Bone marrow (tissue), 2 donors: ENCODE data around the gene KIF23.

Experiments
- DNase-seq, 2 donors: peaks; one replicate each; lab custom pipeline; 2025; lab: John Stamatoyannopoulos, UW

KIF23 gene

DNA sequence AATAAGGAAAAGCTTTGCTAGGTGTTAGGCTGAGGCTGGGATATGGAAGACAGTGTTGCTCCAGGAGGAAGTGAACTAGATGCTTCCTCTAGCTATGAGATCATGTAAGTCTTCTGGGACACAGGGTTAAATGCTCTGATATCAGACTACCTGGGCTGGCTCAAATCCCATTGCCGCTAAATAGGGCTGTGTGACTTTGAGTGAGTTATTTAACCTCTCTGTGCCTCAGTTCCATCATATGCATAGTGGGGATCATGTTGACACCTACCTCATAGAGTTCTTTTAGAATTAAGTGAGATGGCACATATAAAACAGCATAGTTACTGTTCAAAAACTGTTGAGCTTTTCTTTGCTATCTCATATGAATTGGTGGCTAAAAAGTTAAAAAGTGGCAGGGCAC is 51.1 kb downstream of the KIF23 start:
- no peak for DNase-seq

DNA sequence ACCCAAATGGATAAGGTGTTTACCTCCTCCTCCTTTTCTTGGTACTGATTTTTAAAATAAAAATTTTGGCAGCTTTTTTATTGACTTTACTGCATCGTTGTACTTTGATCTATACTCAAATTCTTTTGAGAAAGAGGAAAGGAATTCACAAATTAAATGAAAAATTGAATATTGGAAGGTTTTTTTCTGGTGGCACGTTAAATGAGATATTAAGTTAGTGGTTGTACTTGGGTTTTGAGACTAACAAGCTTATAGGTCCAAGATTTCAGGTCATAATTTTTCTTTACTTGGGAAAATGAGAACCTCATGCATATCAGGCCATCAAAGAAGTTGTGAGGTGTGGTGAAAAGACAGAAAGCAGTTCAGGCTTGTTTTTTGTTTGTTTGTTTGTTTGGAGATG is 52.6 kb downstream of the KIF23 start:
- no peak for DNase-seq

DNA sequence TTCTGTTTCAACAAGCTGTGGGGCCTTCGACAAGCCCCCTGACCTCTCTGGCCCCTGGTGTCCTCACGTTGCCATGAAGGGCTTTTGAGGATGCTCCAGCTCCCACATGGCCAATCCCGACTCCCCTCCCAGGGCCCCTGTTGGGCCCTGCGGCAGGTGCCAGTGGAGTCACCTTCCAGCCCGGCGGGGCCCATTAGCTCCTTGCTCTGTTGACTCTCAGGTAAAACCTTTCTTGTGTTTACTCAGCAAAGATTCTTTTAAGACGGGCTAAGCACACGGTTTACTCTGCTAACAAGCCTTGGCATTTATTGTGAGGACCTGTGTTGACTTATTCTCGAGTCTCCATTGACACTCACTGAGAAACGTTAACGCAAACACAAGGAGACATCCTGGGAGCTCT is 53.5 kb downstream of the KIF23 start:
- no peak for DNase-seq

DNA sequence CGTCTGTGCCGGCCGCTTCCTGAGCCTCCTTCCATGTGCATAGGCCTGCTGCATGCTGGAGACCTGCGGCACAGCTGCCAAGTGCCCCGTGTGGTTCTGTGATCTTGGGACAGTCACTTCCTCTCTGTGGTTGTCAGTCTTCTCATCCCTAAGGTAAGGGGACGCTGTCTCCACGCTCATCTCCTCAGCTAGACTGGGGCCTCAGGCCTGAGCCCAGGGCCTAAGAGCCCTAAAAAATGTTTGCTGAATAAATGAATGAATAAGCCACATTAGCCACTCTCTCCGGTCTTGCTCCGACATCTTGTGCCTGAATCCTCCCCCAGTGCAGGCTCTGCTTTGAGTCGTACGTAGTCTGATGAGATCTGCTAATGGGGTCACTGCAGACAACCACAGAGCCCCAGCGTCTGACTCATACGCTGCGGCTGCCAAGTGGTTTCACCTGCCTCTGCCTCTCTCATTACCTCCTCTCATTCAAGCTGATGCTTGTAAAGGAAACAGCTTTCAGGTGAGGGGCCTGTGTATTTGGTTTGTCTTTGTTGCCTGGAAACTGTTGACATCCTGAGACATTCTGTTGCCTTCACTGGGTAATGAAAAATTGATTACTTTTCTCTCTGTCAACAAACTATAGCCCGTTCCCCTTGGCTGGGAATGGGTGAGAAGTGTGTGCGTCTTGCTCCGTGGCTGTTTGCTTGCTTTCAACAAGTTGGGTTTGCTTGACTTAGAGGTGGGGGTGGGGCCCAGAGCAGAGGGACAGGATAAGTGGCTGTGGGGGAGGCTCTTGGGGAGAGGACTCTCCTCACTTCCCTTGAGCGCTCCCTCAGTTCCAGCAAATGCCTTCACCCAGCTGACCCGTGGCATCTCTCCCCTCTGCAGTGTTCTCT is 54.3 kb downstream of the KIF23 start:
- no peak for DNase-seq

DNA sequence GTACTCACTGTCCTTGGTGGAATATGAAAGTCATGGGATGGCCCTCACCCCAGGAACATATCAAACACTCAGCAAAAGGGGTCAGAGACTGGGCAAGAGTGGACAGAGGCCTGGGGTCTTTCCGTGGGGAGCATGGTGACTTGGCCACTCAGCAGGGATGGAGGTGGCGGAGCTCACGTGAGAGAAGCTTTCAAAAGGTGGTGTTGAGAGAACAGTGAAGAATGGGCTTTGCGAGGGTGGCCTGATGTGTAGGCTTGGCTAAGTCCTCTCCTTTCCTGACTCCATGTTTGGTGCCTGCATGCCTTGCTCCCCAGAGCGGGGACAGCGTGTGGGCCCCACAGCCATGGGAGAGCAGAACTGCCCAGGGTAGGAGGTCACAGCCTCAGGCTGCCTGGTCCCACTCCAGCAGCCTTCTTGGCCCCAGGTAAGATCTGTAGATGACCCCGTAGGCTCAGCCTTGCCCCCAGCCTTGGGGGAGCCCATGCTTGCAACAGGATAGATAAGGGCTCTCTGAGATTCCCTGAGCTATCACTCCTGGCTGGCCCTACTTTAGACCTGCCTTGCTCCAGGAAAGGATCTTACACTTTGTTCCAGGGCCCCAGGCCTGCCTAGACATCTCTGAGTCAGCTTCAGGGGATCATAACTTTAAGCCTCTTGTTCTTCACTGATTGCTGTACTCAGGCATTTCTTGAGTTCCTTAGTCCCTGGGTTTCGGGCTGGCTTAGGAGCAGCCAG is 55.5 kb downstream of the KIF23 start:
- no peak for DNase-seq

DNA sequence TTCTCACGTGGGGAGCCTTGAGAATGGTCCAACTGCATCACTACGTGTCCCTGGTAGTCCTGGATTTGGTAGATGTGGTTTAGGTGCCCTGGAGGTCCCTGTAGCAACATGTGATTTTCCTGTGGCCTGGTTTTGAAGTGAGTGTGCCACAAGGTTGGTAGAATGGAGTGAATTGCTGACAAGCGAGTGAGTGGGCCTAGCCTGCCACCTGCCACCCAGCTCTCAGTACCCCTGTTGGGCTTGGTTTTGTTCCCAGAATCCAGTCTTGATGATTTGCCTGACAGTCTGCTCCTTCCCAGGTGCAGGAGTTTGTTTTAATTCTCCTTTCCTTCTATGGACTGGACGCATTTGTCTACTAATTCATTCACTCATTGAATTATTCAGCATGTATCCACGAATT is 57.9 kb downstream of the KIF23 start:
- DNase-seq = no peak

DNA sequence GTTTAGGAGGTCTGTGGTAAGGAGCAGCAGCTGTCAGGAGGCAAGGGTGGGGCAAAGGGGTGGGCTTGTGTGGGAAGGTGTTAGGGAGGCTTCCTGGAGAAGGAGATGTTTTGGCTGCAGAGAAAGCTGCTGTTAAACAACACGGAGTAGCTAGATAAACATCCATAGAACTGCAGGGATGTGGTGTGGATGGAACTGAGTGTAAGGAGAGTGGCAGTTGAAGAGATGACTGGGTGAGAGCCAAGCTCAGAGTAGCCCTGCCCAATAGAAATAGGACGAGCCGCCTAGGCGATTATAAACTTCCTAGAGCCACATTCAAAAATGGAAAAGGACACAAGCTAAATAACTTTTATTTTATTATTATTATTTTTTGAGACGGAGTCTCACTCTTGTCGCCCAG is 58.4 kb downstream of the KIF23 start:
- no peak for DNase-seq

DNA sequence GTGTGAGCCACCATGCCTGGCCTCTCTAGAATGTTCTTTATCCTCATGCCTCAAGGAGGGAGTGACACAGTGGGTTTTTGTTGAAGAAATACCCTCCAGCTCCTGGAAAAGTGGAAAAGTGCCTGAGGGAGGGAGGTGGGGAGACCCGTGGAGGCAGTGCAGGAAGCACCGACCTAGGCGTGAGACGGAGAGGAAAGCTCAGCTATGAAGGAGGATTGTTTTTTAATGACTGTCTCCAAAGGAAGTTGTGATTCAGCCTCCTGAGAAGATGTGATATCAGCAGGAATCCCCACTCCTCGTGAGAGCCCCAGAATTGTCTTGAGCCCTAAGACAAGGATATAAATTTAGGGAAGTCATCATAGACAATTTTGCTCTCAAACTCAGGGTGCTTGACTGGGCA is 60.1 kb downstream of the KIF23 start:
- DNase-seq = no peak

DNA sequence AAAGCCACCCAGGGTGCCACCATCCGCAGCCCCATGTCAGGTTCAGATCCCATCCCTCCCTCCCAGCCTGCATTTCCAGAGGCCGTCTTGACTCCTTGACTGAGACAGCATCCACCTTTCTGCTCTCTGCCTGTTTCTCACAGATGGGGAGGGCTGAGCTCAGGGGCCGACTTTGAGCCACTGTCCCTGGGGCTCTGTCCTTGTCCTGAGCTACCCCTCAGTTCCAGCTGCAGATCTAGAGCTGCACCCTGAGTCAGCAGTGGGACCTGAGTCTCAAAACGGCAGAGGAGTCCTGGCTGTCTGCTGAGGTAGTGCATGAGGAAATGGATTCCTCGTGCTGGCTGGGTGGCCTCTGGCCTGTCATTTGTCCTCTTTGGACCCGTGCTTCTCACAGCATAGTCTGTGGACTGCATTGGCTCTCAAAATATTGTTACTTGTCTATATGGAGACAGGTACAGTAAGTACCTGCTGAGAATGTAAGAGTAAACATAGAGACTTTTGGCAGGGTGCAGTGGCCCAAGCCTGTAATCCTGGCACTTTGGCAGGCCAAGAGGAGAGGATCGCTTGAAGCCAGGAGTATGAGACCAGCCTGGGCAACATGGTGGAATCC is 60.8 kb downstream of the KIF23 start:
- DNase-seq = no peak

DNA sequence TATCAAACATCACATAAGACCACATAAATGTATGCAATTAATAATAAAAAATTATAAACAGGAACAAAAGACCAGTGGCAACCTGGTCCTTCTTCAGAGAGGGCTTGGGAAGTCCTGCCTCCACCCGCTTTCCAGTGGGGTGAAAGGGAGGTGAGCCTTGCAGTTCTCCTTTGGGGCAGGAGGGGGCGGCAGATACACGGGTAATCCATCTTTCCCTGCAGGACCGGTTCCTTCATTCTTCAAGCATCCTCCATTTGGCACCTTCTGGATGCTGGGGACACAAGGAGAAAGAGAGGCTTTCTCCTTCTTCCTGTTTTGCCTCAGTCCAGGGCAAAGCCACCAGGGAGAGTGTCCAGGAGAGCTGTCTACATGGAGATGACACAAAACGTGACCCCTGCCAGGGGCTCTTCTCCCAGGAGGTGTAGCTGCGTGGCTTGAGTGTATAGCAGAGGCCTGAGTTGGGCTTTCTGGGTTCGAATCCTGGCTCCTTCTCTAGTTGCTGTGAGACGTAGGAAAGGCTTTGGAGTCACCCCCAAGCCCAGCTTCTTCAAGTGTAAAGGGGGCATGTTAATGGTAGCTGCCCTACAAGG is 61.7 kb downstream of the KIF23 start:
- DNase-seq = peak; percentile 31 to 50

DNA sequence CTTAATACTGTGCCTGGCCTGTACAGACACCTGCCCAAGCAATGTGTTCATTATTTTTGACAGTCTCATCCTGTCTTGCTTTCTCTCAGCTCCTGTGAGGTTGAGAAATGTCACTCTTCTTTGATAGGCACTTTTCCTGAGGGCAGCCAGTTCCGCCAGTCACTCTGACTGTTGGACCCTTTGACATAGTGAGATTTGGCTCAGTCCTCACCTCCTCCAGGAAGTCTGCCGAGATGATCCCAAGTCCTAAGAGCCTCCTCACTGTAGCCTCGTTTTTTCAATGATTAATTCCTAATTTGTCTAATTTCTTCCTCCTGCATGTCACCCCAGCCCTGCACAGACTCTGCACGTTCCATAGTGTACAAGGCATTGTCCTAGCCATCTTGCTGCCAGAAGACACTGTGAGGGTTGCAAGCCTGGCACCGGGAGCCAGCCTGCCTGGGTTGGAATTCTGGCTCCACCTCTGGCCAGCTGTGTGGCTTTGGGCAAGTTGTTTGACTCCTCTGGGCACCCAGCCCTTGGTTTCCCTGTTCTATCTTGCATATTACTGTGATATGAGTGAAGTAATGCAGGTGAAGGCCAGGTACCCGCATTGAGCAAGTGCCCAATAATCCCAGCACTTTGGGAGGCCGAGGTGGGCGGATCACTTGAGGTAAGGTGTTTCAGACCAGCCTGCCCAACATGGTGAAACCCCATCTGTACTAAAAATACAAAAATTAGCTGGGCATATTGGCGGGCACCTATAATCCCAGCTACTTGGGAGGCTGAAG is 62.7 kb downstream of the KIF23 start:
- DNase-seq = no peak

DNA sequence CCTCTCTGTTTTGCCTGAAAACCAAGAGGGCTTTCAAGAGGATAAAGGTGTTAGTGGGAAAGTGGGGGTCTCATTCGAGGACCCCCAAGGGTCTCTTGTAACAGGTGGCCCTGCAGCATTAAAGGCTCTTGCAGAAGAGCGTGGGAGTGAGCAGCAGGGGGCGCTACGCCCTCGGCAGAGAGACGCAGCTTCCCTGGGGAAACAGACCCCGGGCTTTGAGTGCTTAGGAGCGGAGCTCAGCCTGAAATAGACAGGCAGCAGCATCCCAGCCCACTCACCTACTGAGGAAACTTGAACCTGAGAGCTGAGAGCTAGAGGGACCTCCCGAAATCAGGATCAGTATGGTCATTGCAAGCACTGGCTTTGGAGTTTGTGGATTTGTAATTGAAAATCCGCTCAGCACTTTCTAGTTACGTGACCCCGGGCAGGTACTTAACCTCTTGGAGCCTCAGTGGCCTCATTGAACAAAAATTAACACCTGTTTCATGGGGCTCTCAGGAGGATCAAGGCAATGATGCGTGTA is 64.2 kb downstream of the KIF23 start:
- peak; percentile 12 to 21 for DNase-seq

DNA sequence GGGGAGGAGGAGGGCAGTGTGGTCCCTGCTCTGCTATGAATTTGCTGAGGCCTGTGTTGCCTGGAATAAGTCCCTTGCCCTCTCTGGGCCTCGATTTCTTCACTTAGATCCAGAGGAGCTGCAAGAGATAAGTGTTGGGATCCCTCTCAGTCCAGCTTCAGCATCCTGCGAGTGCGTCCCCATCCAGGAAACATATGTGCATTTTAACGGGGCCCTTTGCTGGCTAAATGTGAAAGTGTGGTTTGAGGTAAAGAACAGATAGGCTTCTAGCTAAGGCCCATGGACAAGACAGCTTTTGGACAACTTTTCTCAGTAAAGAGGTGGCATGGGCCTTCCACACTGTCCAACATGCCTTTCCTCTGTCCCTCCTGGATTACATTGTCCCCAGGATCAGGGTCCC is 64.9 kb downstream of the KIF23 start:
- DNase-seq = no peak

DNA sequence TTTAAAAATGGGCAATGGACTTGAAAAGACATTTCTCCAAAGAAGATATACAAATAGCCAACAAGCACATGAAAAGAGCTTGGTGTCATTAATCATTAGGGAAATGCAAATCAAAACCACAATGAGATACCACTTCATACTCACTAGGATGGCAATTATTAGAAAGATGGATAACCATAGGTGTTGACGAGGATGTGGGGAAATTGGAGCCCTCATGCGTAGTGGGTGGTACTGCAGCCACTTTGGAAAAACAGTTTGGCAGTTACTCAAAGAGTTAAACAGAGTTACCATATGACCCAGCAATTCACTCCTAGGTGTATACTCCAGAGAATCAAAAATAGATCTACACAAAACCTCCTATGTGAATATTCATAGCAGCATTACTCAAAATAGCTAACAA is 65.8 kb downstream of the KIF23 start:
- no peak for DNase-seq

DNA sequence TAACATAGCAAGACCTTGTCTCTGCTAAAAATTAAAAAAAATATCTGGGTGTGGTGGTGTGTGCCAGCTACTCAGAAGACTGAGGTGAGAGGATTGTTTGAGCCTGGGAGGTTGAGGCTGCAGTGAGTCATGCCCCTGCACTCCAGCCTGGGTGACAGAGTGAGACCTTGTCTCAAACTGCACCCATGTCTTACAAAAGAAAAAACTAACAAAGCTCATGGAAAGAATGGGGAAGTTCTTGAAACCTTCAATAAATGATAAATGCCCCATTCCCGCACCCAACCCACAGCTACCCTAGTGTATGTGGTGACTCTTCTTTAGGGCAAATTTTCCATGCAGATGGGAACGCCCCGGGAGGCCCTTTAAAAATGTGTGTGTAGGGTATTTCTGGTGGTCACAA is 66.8 kb downstream of the KIF23 start:
- DNase-seq = no peak

DNA sequence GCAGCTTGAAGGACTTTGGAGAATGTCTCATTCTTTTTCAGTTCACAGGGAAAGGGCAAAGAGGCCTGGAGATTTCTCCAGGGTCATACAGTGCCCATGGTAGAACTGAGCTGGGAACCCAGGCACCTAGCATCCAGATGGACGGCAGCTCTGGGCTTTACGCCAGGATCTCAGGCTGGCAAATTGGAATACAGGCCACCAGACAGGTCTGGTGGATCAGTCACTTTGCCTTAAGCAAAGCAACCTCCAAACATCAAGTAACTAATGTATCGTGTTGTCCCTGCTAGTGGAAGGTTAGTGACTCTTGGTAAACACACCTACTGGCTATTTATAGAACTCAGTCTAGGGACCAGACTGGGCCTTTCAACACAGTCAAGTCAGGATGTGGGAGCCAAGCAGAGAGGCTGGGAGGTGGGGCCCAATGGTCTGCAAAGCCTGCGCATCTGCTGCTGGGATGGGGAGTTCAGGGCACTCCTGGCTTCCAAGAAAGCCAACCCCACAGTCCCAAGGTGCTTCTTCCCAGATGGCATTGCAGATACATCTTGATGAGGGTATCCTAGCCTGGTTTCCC is 68.6 kb downstream of the KIF23 start:
- no peak for DNase-seq

DNA sequence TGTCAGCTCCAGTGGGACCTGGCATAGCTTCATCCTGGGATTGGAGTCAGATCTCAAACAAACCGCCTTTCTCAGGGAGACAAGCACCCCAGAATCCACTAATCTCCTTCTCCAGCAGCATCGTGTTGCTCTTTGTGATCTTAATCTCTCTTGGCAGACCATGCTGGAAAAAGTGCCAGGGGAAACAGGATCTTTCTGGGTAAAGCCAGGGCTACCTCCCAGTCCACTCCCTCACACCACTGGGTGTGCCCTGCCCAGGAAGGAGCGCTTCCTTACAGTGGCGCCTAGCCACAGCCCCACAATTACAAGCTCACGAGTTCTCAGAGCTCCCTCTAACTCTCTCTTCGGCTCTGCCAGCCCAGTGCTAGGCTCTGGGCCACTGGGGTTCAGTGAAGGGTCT is 70.7 kb downstream of the KIF23 start:
- DNase-seq = no peak

DNA sequence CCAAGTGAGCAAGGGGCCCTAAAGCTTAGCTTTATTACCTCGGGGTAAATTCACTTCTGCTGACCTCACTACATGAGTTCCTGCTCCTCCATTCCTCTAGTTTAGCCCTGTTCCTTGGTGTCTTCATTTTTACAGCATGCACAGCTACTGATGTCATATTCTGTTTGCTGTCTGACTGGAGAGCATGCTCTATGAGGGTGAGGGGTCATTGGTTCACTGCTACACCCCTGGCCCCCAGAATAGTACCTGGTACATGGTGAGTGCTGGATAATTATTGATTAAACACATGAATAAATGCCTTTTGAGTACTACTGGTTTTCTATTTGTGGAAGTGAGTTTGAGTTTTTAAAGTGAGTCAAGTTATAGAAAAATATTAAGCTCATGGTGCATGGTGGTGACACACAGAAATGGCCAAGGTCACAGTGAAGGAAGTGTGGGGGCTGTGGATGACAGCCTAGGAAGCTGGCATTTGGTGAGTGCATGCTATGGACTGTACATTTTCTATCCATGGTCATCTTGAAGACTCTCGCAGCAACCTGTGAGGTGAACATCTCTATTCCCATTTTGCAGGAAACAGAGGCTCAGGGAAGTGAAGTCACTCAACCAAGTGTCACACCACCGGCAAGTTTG is 72.4 kb downstream of the KIF23 start:
- no peak for DNase-seq

DNA sequence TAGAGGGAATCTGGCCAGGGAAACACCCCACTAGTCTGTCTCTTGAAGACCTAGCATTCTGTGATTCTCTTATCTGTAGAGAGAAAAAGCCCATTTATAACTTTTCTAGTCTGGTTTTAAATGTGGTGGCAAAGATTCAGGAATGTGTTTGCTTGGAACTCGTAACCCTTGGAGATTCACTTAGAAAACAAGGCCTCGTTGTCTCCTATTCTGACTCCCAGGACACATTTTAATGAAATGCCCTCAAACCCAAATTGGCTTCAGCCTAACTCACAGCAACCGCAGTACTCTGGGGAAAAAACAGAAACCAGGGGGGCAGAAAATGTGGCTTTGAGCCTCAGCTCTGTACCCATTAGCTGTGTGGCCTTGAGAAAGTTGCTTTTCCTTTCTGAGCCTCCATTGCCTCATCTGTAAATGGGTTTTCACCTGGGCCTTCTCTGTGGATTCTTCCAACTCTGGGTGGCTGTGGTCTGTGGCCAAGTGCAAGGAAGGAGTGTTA is 75.0 kb downstream of the KIF23 start:
- no peak for DNase-seq

DNA sequence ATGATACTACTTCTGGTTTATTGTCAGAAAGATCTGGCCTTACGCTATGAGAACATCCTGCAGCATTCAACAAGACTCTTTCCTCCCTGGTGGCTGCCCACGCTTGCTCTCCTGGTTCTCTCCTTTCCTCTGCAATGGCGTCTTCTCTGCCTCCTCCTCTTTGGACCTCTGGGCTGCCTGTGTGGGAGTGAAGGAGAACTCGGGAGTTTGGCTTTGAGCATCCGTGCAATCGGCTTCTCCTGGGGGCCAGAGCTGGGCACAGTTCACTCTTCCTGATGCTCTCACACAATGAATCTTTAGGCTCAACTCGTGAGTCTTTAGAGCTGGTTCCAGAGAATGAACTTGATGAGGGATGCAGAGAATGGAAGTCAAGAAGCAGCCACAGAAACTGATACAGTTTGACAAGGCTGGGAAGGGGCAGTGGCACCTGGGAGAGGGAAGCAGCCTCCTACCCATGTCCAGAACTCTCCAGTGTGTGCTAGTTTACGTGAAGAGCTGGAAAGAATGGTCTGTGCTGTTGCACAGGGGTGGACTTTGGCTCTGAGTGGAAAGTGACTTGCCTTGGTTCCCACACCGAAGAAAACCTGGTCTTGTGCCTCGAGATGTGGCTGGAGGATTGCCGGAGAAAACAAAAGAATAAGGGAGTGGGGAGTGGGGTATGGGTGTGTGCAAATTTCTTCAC is 76.3 kb downstream of the KIF23 start:
- no peak for DNase-seq
